Measurements from ENCODE around the gene NVL.

GRCh38 chr1:224377676-224378006 is 47.7 kb upstream of the NVL start:
- TF ChIP-seq CTCF (IDR thresholded peaks at IDR 0.05) = no peak
- TF ChIP-seq POLR2A (IDR thresholded peaks at IDR 0.05) = no peak

Measured in uterus (tissue), 2 donors.